ENCODE measurements around the gene TCOF1.
A peak's percentile ranks its signal among the peaks of the same experiment; 100 is the strongest.

Gene TCOF1

GRCh38 chr5:150357326-150358260 is at the start of gene TCOF1:
Gene TCOF1 (plus strand): TSS chr5:150357697. CDS start chr5:150357747, 50 bp downstream.
- peak; percentile 94 to 97 for DNase-seq (ENCODE audit: low read depth in 1 of 2, low spot score in 1 of 2)

- DNase-seq (ENCODE audit: low read depth in 1 of 2, low spot score in 1 of 2) = no peak
Observed at GRCh38 chr5:150309101-150309885, 48.2 kb upstream of the TCOF1 start.

- DNase-seq (ENCODE audit: low read depth in 1 of 2, low spot score in 1 of 2) = no peak
Observed at GRCh38 chr5:150309886-150310239, 47.6 kb upstream of the TCOF1 start.

- no peak for DNase-seq (ENCODE audit: low read depth in 1 of 2, low spot score in 1 of 2)
Observed at GRCh38 chr5:150310246-150310645, 47.3 kb upstream of the TCOF1 start.

GRCh38 chr5:150311015-150311692 is 46.3 kb upstream of the TCOF1 start:
- DNase-seq (ENCODE audit: low read depth in 1 of 2, low spot score in 1 of 2) = no peak

GRCh38 chr5:150312518-150312917 is 45.0 kb upstream of the TCOF1 start:
- DNase-seq (ENCODE audit: low read depth in 1 of 2, low spot score in 1 of 2) = no peak

GRCh38 chr5:150313501-150313900 is 44.0 kb upstream of the TCOF1 start:
- DNase-seq (ENCODE audit: low read depth in 1 of 2, low spot score in 1 of 2) = no peak

- DNase-seq (ENCODE audit: low read depth in 1 of 2, low spot score in 1 of 2) = no peak
Observed at GRCh38 chr5:150313921-150314716, 43.4 kb upstream of the TCOF1 start.

- no peak for DNase-seq (ENCODE audit: low read depth in 1 of 2, low spot score in 1 of 2)
Observed at GRCh38 chr5:150315245-150315644, 42.3 kb upstream of the TCOF1 start.

- DNase-seq (ENCODE audit: low read depth in 1 of 2, low spot score in 1 of 2) = no peak
Observed at GRCh38 chr5:150316320-150316719, 41.2 kb upstream of the TCOF1 start.

- no peak for DNase-seq (ENCODE audit: low read depth in 1 of 2, low spot score in 1 of 2)
Observed at GRCh38 chr5:150317048-150318003, 40.2 kb upstream of the TCOF1 start.

GRCh38 chr5:150318613-150319483 is 38.6 kb upstream of the TCOF1 start:
- no peak for DNase-seq (ENCODE audit: low read depth in 1 of 2, low spot score in 1 of 2)

- DNase-seq (ENCODE audit: low read depth in 1 of 2, low spot score in 1 of 2) = no peak
Observed at GRCh38 chr5:150319484-150319790, 38.1 kb upstream of the TCOF1 start.

- DNase-seq (ENCODE audit: low read depth in 1 of 2, low spot score in 1 of 2) = no peak
Observed at GRCh38 chr5:150320044-150320613, 37.4 kb upstream of the TCOF1 start.

- DNase-seq (ENCODE audit: low read depth in 1 of 2, low spot score in 1 of 2) = no peak
Observed at GRCh38 chr5:150321211-150321610, 36.3 kb upstream of the TCOF1 start.

GRCh38 chr5:150321784-150322183 is 35.7 kb upstream of the TCOF1 start:
- DNase-seq (ENCODE audit: low read depth in 1 of 2, low spot score in 1 of 2) = no peak

- DNase-seq (ENCODE audit: low read depth in 1 of 2, low spot score in 1 of 2) = no peak
Observed at GRCh38 chr5:150322202-150322601, 35.3 kb upstream of the TCOF1 start.

GRCh38 chr5:150323092-150323491 is 34.4 kb upstream of the TCOF1 start:
- DNase-seq (ENCODE audit: low read depth in 1 of 2, low spot score in 1 of 2) = no peak

GRCh38 chr5:150323819-150324218 is 33.7 kb upstream of the TCOF1 start:
- DNase-seq (ENCODE audit: low read depth in 1 of 2, low spot score in 1 of 2) = no peak

Data from activated T-helper 1 cell treated with anti-CD3 and anti-CD28 coated beads, Interleukin-2, amount 50 U/mL, for 16 hours (primary cell).